ENCODE results near the gene AMN.

AMN gene

GRCh38 chr14:102939329-102939728 lies 16.9 kb downstream of the AMN start:
- no peak for DNase-seq (ENCODE audit: low spot score)
- TF ChIP-seq CTCF (IDR thresholded peaks at IDR 0.05; ENCODE audit: extremely low read depth, insufficient read depth, missing control alignments), result no peak
- in situ Hi-C loops (cut with MboI; ENCODE audit: low pct_unique_long_range_greater_than_20kb, low sequenced_read_pairs, unreplicated experiment), result no loop called here

DNA sequence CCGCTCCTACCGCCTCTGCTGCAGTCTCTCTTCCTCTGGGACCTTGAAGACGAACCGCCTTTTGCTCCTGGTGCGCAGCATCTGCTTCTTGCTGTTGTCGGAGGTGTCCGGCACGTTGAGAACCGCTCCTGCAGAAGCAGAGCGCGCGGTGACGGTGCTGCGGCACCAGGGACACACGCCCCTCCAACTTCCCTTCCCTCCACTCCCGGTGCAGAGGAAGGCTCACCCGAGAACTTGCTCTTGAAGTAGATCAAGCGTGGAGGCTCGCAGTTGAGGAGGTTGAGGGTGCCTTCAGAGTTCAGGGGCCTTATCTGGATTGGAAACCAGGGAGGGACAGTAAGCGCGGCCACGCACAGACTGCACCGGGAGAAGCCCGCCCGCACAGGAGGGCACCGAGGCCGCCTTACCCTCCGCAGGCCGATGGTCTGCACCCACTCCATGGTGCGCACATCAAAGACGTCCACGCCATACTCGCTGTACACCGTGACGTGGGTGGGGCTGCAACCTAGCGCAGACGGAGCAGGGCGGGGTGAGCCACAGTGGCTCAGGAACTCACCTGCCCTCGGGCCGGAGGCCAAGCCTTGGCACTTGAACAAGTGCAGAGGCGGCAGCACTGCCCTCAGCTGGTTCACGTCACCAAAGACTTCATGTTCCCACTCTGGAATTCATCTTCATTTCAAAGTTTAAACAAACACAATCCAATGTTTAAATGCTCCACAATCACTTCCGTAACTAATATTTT lies 17.5 kb downstream of the AMN start:
- in situ Hi-C loops (cut with MboI; ENCODE audit: low pct_unique_long_range_greater_than_20kb, low sequenced_read_pairs, unreplicated experiment), result no loop called here
- TF ChIP-seq CTCF (IDR thresholded peaks at IDR 0.05; ENCODE audit: extremely low read depth, insufficient read depth, missing control alignments), result no peak
- no peak for DNase-seq (ENCODE audit: low spot score)

- DNase-seq (ENCODE audit: low spot score), result no peak
- in situ Hi-C loops (cut with MboI; ENCODE audit: low pct_unique_long_range_greater_than_20kb, low sequenced_read_pairs, unreplicated experiment), result no loop called here
- no peak for TF ChIP-seq CTCF (IDR thresholded peaks at IDR 0.05; ENCODE audit: extremely low read depth, insufficient read depth, missing control alignments)
These were observed 18.4 kb downstream of the AMN start for GRCh38 chr14:102940729-102941362.

DNA sequence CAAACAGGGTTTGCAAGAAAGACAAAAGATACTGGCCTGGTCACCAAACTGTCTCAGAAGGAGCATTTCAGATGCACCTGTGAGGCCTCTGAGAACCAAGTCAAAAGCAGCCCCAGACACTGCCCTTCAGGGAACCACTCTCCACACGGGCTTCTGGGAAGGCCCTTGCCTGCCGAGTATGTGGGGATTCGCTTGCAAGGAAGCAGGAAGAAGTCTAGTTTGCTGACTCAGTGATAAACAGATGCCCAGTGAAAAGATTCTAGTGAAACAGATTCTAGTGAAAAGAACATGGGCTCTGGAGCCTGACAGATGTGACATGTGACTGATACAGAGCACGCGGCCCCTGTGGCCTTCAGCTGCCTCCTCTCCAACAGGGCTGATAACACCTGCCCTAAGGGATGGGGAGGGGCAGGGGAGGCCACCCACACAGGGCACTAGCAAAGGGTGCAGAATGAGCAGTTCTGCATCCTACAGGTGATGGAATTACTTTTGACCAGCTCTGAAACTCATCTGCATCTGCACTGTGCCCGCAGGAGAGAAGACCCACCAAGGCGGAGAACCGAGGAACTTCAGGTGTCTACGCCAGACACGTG lies 19.1 kb downstream of the AMN start:
- no peak for TF ChIP-seq CTCF (IDR thresholded peaks at IDR 0.05; ENCODE audit: extremely low read depth, insufficient read depth, missing control alignments)
- in situ Hi-C loops (cut with MboI; ENCODE audit: low pct_unique_long_range_greater_than_20kb, low sequenced_read_pairs, unreplicated experiment), result no loop called here
- no peak for DNase-seq (ENCODE audit: low spot score)

GRCh38 chr14:102942069-102942468 lies 19.6 kb downstream of the AMN start:
- no peak for DNase-seq (ENCODE audit: low spot score)
- no peak for TF ChIP-seq CTCF (IDR thresholded peaks at IDR 0.05; ENCODE audit: extremely low read depth, insufficient read depth, missing control alignments)
- in situ Hi-C loops (cut with MboI; ENCODE audit: low pct_unique_long_range_greater_than_20kb, low sequenced_read_pairs, unreplicated experiment), result no loop called here

DNA sequence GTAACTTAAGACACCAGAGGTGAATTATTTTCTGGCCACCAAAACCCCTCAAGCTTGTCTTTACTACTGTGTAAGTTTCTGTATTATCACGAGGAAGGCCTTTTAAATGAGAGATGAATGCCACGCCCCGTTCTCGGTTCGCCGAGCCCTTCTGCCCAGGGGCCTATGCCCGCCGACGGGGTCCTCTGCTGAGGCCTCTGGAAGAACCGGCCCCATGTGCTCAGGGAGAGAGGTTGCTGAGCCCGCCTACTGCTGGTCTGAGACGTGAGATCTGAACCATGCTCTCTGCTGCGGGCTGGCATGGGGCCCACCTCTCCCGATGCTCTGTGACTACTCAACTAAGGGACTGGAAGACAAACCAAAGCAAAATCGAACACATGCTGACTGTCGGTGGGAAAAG lies 21.0 kb downstream of the AMN start:
- in situ Hi-C loops (cut with MboI; ENCODE audit: low pct_unique_long_range_greater_than_20kb, low sequenced_read_pairs, unreplicated experiment), result no loop called here
- no peak for TF ChIP-seq CTCF (IDR thresholded peaks at IDR 0.05; ENCODE audit: extremely low read depth, insufficient read depth, missing control alignments)
- no peak for DNase-seq (ENCODE audit: low spot score)
